Activated CD8-positive, alpha-beta memory T cell treated with anti-CD3 and anti-CD28 coated beads for 1 hour (primary cell): ENCODE data around the gene B4GALT1.
A peak's percentile ranks its signal among the peaks of the same experiment; 100 is the strongest.

Experiments
- DNase-seq, 2 donors: peaks; one replicate each; pipeline ENCODE4 v3.0.0-alpha.2; 2020; ENCODE audit warnings: low read depth in 1 of 2; ENCODE audit errors: extremely low read depth in 1 of 2

Gene B4GALT1

GRCh38 chr9:33167084-33167971 is at the start of gene B4GALT1:
Gene B4GALT1 (minus strand): TSS chr9:33167336. CDS start chr9:33167169, 167 bp downstream.
- peak; percentile 89 to 98 for DNase-seq

DNA sequence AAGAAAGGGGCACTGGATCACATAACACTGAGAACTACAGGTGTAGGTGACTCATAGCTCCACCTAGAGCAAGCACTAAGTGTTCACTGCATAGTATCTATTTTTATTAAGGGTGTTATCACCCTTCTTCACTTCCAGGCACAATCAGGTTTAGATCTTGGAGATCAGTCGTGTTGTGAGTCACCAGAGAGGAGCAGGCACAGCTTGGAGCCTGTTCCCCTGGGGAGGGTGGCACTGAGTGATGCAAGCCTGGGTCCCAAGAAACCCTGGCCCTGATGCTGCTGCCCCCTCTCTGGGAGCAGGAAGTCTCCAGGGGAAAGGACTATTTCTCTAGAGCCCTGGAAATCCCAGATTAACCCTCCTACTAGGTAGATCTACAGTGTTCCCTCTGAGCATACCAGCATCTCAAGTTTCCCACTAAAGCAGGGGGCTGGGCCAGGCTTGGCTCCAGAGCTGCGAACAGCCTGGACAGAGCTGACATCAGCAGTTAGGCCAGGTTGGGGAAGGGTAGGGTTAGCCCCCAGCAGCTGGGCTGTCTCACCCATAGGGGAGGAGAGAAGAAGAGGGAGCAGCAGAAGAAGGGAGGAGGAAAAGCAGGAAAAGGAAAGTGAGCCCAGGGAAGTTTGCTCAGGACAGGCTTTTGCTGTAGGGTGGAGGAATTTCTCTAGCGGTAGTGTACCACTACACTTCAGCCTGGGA is 44.7 kb upstream of the B4GALT1 start:
- no peak for DNase-seq

DNA sequence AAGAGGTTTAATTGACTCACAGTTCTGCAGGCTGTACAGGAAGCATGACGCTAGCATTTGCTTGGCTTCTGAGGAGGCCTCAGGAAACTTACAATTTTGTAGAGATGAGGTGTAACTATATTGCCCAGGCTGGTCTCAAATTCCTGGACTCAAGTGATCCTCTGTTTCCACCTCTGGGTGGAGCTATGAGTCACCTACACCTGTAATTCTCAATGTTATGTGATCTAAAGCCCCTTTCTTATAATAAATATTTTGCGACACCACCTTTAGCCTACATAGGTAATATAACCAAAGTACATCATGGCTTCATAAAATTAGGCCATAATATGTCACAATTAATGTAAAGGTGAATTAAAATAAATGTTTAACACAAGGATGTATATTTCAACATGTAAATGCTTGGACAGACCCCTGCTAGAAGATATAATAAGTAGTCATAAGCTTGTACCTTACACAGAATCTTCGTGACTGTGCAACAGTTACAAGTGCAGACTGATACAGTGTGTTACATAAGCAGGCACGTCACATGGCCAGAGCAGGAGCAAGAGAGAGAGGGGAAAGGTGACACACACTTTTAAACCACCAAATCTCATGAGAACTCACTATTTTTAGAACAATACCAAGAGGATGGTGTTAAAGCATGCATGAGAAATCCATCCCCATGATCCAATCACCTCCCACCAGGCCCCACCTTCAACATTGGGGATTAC is 43.0 kb upstream of the B4GALT1 start:
- no peak for DNase-seq

DNA sequence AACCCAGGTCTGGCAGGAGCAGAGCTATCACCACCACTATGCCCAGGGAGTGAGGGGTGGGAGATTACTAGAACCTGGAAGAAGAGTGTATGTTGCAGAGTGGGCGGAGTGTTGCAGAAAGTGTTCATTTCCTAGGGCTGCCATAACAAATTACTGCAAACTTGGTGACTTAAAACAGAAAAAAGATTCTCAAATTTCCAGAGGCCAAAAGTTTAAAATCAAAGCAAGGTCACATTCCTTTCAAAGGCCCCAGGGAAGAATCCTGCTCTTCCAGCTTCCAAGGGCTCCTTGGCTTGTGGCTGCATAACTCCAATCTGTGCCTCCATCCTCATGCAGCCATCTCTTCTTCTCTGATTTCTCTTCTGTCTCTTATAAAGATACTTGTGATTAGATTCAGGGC is 42.3 kb upstream of the B4GALT1 start:
- DNase-seq = no peak

- no peak for DNase-seq
These were observed 35.5 kb upstream of the B4GALT1 start for GRCh38 chr9:33202552-33203201.

GRCh38 chr9:33202018-33202417 is 34.9 kb upstream of the B4GALT1 start:
- no peak for DNase-seq

- DNase-seq = no peak
These were observed 31.0 kb upstream of the B4GALT1 start for GRCh38 chr9:33198165-33198564.

DNA sequence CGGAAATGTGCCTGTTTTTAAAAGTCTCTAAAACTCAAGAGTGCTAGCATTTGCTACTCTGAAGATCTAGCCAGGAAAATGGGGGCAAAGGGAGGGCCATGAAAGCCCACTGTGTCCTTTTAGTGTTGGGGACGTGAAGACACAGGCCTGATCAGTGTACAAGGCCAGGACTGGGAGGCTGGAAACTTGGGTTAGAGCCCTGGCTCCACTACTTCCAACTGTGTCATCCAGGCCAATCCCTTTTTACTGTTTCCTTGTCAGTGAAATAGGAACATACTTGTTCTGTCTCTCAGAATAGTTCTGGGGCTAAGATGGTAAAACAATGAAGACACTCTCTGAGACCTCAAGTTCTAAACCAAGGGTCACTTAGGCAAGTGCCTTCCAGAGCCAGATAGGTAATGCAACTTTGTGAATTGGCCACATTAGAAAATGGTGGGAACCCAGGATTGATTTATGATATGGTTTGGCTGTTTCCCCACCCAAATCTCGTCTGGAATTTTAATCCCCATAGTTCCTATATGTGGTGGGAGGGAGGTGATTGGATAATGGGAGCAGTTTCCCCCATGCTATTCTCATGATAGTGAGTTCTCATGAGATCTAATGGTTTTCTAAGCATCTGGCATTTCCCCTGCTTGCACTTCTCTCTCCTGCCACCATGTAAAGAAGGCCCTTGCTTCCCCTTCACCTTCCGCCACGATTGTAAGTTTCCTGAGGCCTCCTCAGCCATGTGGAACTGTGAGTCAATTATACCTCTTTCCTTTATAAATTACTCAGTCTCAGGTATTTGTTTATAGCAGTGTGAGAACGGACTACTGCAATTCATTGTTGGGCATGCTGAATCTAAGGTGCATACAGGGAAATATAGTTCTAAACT is 30.4 kb upstream of the B4GALT1 start:
- no peak for DNase-seq

- no peak for DNase-seq
These were observed 29.6 kb upstream of the B4GALT1 start for GRCh38 chr9:33196736-33197135.

GRCh38 chr9:33193818-33194217 is 26.7 kb upstream of the B4GALT1 start:
- DNase-seq = no peak

DNA sequence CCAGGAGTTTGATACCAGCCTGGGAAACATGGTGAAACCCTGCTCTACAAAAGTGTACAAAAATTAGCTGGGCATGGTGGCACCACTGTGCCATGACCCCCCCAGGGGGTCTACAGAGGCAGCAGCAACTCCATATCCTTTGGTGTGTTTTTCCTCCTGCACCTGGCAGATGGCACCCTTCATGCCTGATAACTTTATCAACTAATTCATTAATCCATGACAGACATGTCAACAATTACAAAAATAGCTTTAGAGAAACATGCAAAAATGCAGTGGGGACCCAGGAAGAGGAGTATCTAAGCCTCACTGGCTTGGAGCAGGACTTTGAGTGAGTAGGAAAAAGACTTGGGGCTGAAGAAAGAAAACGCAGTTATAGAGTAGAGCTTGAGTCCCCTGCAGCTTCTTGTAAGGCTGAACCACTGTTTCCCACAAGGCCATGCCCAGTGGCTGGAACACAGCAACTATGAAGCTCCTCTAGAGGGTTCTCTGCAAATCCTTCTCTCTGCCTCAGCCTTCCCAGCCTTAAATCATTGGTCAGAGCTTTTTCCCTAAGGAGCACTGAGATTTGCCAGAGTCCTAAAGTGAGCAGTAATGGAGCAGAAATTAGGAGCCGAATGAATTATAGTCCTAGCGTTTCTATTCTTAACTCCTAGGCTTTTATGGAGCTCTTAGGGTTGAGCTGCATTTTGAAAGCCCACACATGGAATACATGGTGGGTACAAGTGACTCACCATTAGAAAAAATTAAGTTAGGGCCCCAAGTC is 25.5 kb upstream of the B4GALT1 start:
- DNase-seq = no peak

DNA sequence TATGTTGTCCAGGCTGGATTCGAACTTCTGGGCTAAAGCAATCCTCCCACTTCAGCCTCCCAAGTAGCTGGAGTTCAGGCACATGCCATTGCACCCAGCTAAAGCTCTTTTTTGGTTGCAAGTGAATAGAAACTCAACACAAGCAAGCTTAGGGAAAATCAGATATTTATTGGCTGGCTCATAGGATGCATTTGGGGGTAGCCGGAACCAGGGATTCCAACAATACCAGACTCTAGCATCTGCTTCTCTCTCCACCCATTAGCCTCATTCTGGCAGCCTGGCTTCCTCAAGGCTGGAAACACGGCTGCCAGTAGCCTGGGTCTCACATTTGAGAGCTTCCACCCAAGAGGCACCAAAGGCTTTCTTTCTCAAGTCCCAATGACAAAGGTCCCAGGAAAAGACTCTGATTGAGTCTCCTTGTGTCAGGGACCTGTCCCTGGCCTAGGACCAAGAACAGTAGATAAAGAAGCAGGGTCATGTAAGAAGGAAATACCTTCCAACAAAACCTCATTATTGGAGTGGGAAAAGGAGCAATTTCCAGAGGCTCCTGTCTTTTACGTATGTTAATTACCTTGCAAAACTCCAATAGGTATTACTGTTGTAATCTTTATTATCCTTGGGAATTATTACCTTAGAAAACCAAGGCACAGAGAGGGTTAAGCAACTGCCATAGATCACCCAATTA is 23.0 kb upstream of the B4GALT1 start:
- no peak for DNase-seq

GRCh38 chr9:33189331-33189791 is 22.2 kb upstream of the B4GALT1 start:
- no peak for DNase-seq

GRCh38 chr9:33188711-33189110 is 21.6 kb upstream of the B4GALT1 start:
- no peak for DNase-seq

- no peak for DNase-seq
These were observed 20.5 kb upstream of the B4GALT1 start for GRCh38 chr9:33187519-33188218.

DNA sequence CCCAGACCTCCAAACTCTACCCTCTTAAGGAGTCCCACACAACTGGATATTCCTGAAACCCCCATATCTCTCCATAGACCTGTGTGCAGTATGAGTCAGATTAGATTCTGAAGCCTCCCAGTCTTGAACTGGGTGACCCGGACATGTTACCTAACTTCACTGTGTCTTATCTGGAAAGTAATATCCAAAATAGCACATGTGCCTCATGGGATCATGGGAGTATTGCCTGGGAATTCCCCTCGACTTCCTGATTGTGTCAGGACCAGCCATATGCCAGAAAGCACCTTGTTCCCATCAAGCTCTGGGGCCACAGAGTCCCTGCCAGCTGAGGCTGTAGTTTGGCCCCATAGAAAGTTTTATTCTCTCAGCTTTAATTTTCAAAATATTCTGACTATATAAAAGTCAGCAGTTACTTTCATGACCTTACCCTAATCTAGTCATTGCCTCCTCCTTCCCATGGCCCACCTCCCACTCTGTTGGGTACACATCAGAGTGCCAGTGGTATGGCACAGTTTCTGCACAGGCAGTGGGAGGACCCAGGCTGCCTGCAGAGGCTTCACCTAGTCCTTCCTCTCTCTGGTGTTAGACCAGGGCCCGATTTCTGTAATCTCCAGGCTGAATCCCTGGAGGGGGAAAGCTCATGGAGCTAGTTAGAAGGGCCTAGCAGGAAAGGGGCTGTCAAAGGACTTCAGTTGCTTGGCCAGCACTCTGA is 19.5 kb upstream of the B4GALT1 start:
- no peak for DNase-seq

GRCh38 chr9:33185858-33186257 is 18.7 kb upstream of the B4GALT1 start:
- DNase-seq = no peak
